Stimulated activated CD4-positive, alpha-beta T cell treated with anti-CD3 and anti-CD28 coated beads, Interleukin-15, amount 100 ng/mL, for 48 hours (primary cell): ENCODE measurements around the gene ATP6V1C2.
"Not testable (repeated sequence)": the region's sequence is repeated elsewhere in the genome, so short reads cannot be mapped to it uniquely, and the experiment has no call there.

Experiments
- DNase-seq, 2 donors: peaks; one replicate each; pipeline ENCODE4 v3.0.0-alpha.2; 2020; ENCODE audit warnings: low read depth in 2 of 2

The ATP6V1C2 gene

DNA sequence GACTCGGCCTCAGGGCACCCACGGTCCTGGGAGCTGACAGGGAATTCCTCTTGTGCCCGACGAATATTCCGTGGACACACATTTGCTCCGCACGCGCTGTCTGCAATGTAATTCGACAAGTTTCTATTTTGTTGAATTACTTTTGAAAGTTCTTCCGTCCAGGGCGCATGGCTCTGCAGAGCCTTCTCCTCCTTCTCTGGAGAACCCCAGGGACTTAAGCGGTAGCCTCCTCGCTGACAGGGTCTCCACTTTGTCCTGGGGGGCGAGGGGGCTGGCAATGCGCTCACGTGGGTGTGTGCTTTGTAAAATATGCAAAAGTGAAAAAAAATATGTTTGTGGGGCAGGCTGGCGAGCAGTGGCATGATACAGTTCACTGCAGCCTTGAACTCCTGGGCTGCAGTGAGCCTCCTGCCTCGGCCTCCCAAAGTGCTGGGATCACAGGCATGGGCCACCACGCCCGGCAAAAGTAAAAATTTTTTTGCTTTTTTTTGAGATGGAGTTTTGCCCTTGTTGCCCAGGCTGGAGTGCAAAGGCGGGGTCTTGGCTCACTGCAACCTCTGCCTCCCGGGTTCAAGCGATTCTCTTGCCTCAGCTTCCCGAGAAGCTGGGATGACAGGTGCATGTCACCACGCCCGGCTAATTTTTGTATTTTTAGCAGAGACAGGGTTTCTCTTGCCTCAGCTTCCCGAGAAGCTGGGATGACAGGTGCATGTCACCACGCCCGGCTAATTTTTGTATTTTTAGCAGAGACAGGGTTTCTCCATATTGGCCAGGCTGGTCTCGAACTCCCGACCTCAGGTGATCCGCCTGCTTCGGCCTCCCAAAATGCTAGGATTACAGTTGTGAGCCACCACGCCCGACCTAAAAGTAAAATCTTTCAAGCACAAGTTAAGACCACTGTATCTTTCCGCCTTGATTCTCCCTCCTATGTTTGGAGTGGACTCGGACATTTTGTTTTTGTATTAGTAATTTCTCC is 92.0 kb downstream of the ATP6V1C2 start:
- DNase-seq: not testable (repeated sequence)

DNA sequence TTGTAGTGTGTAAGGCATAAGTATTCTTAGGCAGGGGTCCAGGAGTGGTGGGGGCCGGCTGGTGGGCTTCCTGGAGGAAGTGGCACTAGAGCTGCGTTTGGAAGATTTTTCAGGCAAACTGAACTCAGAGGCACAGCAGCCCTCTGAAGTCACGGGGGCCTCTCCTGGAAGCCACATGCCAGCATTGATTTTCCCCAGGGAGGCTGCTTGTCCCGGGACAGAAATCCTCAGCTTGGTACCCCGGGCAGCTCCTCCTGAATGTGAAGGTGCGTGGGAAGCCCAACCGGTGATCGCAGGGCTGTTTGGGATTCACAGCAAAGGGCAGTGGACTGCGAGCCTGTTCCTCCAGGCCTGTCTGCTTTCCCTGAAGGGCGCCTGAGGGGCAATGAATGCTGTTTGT is 92.7 kb downstream of the ATP6V1C2 start:
- no peak for DNase-seq

DNA sequence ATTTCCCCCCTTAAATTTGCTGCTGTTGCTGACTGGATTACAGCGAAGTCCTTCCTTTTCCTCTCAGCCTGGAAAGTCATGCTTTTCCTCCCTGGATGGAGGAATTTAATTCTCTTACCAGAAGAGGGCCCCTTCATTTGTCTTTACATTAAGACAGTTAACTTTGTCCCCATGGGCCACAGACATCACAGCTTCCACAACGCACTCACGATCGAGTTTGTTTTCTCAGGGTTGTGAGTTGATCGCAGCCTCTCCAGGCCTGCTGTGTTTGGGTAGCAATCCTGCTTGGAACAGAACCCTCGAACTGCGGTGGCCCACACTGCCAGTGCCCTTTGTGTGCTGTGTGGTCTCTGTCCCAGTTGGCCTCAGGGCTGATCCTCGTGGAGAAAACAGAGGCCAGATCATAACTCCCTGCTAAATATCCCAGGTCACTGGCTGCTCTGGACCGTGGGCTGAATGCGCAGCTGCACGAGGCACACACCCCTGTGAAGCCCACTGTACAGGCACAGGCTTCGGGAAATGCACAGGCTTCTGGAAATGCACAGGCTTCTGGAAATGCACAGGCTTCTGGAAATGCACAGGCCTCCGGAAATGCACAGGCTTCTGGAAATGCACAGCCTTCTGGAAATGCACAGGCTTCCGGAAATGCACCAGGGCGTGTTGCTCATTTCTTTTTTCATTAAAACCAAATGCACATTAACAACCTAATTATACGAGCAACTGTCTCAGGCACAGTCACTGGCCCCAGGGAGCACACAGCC is 93.3 kb downstream of the ATP6V1C2 start:
- no peak for DNase-seq

DNA sequence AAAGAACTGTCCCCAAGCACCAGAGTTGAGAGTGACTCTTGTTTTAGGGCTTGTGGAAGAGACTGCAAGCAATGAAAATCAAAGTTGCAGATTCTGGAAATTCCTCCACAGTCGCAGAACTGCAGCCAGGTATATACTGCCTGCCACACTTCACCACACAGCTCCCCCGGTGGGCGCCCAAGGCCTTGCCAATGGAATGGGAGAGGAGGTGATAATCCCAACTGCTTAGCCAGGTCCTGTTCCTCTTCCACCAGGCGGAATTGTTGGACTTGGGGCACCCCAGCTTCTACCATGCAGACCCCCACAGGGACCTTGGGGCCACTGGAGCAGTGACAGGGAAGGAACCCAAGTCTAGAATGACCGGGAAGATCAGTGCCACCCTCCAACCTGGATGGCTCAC is 96.0 kb downstream of the ATP6V1C2 start:
- no peak for DNase-seq

DNA sequence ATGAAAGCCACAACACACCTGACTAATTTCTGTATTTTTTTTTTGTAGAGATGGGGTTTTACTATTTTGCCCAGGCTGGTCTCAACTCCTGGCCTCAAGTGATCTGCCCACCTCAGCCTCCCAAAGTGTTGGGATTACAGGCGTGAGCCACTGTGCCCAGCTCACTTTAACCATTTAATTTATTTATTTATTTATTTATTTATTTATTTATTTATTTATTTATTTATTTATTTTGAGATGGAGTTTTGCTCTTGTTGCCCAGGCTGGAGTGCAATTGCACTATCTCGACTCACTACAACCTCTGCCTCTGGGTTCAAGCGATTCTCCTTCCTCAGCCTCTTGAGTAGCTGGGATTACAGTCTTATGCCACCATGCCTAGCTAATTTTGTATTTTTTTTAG is 96.9 kb downstream of the ATP6V1C2 start:
- not testable (repeated sequence) for DNase-seq

DNA sequence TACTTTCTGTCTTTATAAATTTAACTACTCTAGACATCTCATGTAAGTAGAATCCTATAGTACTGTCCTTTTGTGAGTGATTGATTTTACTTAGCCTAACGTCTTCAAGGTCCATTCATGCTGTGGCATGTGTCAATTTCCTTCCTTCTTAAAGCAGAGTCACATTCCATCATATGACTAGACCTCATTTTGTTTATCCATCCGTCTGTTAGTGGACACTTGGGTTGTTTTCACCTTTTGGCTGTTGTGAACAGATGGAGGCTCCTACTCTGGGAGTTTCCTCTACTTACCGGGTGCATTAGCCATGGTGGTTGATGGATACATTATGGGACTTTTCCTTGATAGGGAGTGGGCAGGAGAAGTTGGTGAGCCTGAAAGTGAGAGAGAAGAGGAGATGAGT is 97.6 kb downstream of the ATP6V1C2 start:
- DNase-seq: no peak

DNA sequence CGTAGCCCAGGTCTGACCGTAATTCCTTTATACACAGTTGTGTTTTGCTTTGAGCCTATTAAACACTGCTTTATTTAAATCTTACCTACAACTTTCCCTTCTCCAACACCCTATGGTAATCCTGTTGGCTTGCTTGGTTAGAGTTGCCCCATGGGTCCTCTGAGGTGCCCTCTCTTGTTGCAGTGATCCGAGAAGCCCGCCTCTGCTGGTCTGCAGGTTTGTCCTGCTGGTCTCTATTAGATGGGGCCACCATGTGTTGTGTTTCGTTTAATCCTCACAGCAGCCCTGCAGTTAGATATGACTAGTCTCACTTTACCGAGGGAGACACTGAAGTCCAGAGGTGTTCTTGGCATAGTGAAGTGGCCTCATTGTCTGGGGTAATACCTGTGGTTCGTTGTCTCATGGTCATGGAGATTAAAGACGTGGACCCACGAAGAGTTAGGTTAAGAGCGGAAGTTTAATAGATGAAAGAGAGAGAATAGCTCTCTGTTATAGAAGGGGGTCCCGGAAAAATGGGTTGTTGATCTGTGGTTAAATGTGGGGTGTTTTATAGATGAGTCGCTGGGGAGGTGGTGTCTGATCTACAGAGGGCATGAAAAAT is 98.4 kb downstream of the ATP6V1C2 start:
- no peak for DNase-seq

DNA sequence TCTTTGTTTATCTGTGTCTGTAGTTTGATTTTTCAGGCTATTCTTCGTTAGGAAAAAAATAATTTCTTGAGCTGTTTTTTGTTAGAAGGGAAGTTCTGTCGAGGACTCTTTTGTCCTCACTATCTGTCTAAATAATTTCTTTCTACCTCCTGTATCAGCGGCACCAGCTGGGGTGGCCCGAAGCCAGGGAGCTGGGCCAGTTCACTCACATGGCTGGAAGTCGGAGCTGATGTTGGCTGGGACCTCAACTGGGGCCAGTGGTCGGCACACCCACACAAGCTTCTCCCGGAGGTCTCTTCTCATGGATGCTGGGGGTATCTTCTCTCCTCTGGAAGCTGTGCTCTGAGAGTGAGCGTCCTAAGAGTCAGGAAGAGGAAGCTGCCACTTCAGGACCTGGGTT is 99.1 kb downstream of the ATP6V1C2 start:
- DNase-seq: no peak

DNA sequence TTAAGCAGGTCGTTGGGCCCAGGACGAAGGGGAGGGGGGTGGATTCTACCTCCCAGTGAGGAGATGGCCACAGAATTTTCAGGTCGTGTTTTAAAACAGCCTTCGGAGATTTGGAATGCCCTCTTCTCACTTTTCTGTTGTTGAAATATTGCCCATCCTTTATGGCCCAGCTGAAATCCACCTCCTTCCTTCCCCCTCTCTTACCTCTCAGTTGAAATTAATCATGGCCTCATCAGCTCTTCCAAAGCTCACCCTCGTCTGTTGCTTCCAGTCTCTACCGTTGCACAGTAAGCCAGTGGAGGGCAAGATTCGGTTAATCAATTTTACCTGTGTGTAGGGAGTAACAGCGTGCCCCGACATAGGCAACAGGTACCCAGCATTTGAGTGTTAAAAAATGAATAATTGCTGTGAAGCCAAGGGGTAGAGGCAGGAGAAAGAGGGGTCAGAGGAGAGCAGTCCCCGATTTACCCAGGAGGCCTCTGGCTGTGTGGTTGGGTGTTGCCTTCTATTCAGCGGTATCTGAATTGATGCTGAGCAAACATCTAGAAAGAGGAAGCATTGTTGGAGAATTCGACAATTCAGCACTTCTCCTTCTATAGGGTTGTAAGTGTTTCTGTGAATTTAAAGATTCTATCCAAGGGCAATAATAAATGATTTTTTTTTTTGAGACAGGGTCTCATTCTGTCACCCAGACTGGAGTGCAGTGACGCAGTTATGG is 99.7 kb downstream of the ATP6V1C2 start:
- no peak for DNase-seq

DNA sequence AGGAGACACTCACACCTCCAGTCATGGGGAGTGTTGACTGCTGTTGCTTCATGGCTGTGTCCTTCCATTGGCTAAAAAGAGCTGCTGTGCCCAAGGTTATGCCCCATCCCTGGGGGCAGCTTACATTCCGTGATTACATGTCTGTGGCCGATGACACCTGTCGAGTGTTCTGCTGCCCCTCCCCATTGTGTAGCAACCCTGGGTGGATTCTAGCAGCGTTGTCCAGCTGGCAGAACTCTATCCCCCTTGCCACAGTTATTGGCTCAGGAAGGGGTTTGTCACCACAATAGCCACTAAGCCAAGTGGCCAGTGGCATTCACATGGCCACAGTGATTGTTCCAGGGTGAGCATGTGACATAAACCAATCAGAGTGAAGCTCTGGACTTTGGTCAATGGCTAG is 102.8 kb downstream of the ATP6V1C2 start:
- DNase-seq: no peak

DNA sequence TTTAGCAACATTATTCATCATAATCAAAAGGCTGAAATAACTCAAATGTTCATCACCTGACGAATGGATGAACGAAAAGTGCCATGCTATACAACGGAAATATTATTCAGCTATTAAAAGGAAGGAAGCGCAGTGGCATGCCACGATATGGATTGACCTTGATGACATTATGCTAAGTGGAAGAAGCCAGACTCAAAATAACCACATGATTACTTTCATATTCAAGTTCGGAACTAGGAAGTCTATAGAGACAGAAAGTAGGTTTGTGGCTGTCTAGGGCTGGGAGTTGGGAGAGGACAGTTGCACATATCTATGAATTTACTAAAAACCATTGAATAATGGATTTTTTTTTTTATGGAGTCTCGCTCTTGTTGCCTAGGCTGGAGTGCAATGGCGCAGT is 104.6 kb downstream of the ATP6V1C2 start:
- no peak for DNase-seq

DNA sequence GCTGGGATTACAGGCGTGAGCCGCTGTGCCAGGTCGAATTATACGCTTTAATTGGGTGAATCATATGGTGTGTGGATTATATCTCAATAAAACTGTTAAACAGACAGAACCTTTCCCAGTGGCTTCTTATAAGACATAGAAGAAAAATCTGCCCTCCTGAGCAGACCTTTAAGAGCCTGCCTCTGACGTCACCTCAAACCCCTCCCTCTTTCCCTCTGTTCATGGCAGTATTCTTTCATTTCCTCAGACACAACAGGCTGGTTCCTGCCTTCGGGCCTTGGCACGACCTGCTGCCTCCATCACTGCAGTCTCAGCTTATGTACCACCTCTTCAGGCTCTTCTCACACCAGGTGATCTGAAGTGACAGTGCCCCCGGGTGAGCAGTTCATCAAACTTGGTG is 105.2 kb downstream of the ATP6V1C2 start:
- no peak for DNase-seq

DNA sequence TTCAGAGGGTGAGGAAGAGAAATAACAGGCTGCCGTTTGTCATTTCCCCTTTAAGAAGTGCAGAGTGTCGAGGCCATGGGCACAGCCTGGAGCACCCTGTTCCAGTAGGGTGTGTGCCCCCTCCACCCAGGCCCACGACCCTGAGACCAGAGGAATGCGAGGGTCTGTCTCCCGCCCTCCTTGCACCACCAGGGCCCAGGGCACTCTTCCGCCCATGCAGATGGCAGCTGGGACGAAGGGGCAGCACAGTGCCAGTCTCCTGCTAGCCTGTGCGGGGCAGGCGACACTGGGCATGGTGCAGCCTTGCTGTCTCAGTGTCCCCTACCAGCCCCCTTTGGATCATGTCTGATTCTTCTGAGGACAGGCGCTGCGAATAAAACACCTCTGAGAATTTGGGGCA is 106.9 kb downstream of the ATP6V1C2 start:
- DNase-seq: no peak

DNA sequence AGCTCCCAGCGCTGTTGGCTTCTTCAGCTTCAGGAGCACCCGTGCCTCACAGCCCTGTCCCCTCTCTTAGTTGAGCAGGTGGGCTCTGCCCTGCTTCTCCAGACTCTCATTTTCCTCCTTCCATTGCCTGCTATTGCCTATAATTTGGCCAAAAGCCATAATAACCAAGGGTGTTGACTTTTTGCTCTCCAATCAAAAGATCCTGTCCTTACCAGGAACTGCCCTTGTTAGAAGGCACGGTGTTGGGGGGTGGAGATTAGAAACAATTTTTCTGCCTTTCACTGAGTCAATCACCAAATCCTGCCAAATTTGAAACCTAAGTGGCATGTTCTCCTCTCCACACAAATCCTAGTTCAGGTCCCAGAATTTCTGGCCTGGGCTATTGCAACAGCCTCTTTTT is 107.9 kb downstream of the ATP6V1C2 start:
- no peak for DNase-seq

DNA sequence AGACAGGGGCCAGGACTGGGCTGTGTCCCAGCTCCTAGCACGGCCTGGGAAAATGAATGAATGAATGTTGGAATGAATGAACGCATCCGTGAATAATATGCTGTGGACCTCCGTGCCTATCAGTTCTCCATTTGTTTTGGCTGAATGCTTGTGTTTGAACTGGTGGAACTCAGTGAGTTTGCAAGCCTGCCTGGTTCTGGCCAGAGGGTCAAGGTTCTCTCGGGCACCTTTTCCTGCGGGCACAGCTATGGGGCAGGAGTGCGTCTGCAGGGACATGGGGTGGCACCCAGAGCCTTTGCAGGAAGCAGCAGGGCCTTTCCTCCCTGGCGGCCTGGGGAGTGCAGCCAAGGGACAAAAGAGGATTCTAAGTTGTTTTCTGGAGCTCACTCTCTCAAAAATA is 108.8 kb downstream of the ATP6V1C2 start:
- DNase-seq: no peak

DNA sequence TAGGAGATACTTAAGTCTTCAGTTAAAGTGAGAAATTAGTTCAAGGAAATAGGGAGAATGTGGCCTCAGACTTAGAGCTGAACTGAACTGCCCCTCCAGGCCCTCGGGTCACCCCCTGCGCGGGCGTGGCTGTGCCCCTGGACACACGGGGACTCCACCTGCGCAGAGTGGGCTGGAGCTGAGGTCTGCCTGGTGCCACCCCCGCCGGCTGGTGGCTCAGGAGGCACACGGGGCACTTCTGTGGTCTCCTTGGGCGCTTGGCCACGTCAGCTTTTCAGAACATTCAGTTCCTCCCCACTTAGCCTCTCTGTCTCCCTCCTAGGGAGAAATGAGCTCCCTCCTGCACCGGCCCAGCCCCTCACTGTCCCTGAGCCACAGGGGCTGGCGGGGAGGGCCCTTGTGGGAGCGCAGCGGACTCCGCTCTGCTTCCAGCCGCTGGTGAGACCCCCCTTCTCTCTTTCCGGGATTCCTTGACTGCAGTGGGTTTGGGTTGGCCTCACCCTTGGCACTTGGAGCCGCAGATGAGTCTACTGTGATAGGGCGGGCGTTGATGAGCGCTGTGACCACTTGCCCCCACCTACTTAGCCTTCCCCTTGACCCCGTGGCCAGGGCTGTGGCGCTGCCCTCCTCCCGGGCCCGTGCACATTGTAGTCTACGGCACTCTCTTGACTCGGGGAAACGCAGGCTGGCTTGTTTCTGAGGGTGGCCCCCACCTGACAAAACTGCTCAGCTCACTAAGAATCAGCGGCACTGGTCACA is 109.4 kb downstream of the ATP6V1C2 start:
- DNase-seq: no peak

DNA sequence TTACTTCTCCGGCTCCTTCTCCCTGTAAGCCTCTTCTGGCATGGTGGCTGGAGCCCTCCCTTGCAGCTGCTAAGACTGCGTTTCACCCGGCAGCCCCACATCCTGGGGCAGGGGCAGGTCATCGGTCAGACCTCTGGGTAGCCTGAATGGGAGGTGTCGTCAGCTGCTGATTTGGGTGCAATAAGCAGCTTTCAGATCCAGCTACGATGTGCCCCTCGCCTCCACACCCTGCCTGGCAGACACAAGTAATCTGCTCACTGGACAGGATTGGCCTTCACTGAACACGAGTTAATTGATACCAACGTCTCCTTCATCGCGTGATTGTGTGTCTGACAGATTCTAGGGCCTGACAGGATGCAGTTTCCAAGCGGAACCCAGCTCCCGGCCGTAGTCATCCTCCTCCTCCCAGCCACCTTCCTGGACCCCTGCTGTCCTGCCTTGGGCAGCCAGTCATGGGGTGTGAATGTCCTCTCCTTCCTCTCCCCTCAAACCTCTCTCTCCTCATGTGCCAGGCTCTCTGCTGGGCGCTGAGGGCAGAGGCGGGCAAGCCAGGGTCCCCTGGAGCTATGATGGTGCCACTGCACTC is 110.1 kb downstream of the ATP6V1C2 start:
- DNase-seq: no peak

DNA sequence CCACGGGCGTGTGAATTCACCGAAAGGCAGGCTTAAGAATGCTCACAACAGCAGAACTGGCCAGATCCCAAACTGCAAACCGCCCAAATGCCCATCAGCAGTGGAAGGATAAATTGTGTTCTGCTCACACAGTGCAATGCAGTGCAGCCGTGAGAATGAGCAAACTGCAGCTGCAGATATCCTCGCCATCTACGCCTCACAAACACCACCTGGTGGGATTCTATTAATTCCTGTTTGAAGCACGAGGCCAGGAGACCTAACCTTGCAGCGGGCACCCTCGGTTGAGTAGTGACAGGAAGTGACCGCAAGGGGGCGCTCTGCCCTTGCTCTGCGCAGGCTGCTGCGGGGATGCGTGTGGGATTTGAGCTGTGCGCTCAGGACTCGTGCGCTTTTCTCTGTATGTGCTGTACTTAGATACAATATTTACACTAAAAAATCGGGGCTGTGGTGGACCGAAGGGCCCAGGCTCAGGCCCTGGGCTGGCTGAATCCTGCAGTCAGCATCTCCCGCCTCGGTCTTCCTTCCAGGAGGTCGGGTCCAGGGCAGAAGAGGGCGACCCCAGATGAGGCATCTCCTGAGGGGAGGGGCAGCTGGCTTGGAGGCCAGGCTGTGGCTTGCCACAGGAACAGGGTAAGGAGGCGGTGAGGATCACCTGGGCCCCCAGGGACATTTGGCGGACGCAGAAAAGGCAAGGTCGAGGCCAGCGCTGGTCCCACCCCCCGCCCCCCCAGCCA is 110.9 kb downstream of the ATP6V1C2 start:
- peak; percentile 58 to 77 for DNase-seq

DNA sequence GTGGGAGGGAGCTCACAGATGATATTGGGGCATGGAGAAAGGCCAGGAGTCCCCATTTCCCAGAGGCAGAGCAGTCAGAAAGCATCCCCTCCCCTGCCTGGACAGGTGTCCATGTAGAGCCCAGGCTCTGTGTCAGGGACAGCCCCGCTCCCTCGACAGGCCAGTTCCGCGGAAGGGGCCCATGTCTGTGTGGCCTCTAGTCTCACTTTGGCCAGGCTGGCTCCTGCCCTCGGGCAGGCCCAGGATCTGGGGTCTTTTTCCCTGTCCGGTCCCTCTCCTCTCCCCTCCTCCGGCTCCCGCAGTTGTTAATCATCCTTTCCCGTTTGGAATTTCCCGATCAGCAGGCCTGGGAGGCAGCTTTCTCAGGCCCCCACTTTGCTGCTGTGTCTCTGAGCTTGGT is 111.6 kb downstream of the ATP6V1C2 start:
- DNase-seq: no peak

DNA sequence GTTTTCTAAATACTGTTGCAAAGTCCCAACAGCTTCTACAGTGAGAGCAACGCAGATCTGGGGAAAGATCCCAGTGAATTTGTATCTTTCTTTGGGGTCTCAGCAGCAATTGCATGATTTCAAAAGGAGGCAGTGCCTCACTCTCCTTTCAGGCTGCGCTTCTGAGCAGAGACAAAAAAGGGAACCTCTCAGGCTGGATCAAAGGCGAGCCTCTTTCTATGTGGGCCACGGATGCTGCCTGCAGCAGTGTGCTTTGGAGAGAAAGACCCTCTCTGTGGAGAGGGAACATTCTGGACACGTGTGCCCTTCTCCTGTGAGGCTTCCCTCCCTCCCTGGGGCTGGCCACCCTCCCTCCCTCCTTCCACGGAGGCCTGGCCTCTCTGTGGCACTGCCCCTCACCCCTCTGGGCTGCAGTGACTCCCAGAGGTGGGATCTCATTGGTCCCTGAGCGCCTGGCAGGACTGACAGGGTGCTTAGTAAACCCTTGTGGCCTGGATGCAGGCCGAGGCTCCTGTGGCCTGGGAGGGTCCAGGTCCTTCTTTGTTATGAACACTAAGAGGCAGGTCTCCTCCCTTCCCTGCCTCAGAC is 112.7 kb downstream of the ATP6V1C2 start:
- no peak for DNase-seq
